Osteocyte (in vitro differentiated cells): ENCODE measurements around the gene COMMD2. TPM values are rescaled to one million over a fixed set of nuclear protein-coding genes. Genes with fewer than 3 reads are reported as not detected.
A peak's percentile ranks its signal among the peaks of the same experiment; 100 is the strongest.

ENCODE experiments used
- DNase-seq: peaks from one replicate; pipeline ENCODE4 v3.0.0; 2021; ENCODE audit warnings: mixed read lengths; ENCODE audit not compliant: unreplicated experiment; ENCODE audit errors: extremely low spot score
- H3K27ac Mint-ChIP-seq: one replicate; pipeline ENCODE4 v1.8.0; 2021; ENCODE audit warnings: mild to moderate bottlenecking, mixed read lengths; ENCODE audit not compliant: unreplicated experiment
- H3K27me3 Mint-ChIP-seq: one replicate; pipeline ENCODE4 v1.8.0; 2021; ENCODE audit warnings: mixed read lengths; ENCODE audit not compliant: unreplicated experiment
- H3K36me3 Mint-ChIP-seq: one replicate; pipeline ENCODE4 v1.8.0; 2021; ENCODE audit warnings: mixed read lengths; ENCODE audit not compliant: unreplicated experiment
- H3K4me1 Mint-ChIP-seq: one replicate; pipeline ENCODE4 v1.8.0; 2021; ENCODE audit warnings: mixed read lengths; ENCODE audit not compliant: unreplicated experiment
- H3K4me3 Mint-ChIP-seq: one replicate; pipeline ENCODE4 v1.8.0; 2021; ENCODE audit warnings: mild to moderate bottlenecking, moderate library complexity, mixed read lengths; ENCODE audit not compliant: unreplicated experiment
- H3K9me3 Mint-ChIP-seq: one replicate; pipeline ENCODE4 v1.8.0; 2021; ENCODE audit warnings: mixed read lengths; ENCODE audit not compliant: unreplicated experiment
- CTCF ChIP-seq: fragments of 200-600 bp; sonication (generic); IDR thresholded peaks from 2 replicates; pipeline ENCODE4 v1.5.0; 2021; ENCODE audit warnings: antibody characterized with exemption, mild to moderate bottlenecking, moderate library complexity
- total RNA-seq: library from RNA; stranded (reverse); gene quantifications from 2 replicates; pipeline ENCODE4 v1.2.1, GENCODE V29; 2021

The COMMD2 gene
- total RNA-seq, 1 donor from 2014 or later, result 49.7 TPM

GRCh38 chr3:149713730-149714654 is 38.3 kb downstream of the COMMD2 start:
- no peaks in the 10 kb centered on the region for H3K36me3 Mint-ChIP-seq
- no peaks in the 10 kb centered on the region for H3K9me3 Mint-ChIP-seq
- H3K27me3 Mint-ChIP-seq, result no peaks in the 10 kb centered on the region
- no peak for TF ChIP-seq CTCF
- no peak for DNase-seq
- H3K27ac Mint-ChIP-seq, result no peak overlapping the region
- H3K4me1 Mint-ChIP-seq, result no peaks in the 10 kb centered on the region
- H3K4me3 Mint-ChIP-seq, result no peak overlapping the region

GRCh38 chr3:149706905-149707304 is 45.4 kb downstream of the COMMD2 start:
- TF ChIP-seq CTCF, result no peak
- Mint-ChIP-seq H3K27me3 (no peaks in the 10 kb centered on the region), H3K27ac (no peak overlapping the region), H3K4me3 (no peak overlapping the region), H3K4me1 (peaks cover 11% of the 10 kb centered on the region), H3K9me3 (no peaks in the 10 kb centered on the region), H3K36me3 (no peaks in the 10 kb centered on the region)
- DNase-seq, result no peak

GRCh38 chr3:149705416-149705815 is 46.9 kb downstream of the COMMD2 start:
- H3K4me3 Mint-ChIP-seq, result no peak overlapping the region
- DNase-seq, result no peak
- H3K9me3 Mint-ChIP-seq, result no peaks in the 10 kb centered on the region
- H3K27me3 Mint-ChIP-seq, result no peaks in the 10 kb centered on the region
- peaks cover 16% of the 10 kb centered on the region for H3K4me1 Mint-ChIP-seq
- TF ChIP-seq CTCF, result no peak
- no peak overlapping the region for H3K27ac Mint-ChIP-seq
- H3K36me3 Mint-ChIP-seq, result no peaks in the 10 kb centered on the region

- Mint-ChIP-seq H3K27ac (no peak overlapping the region), H3K36me3 (no peaks in the 10 kb centered on the region), H3K4me1 (peaks cover 16% of the 10 kb centered on the region), H3K4me3 (no peak overlapping the region), H3K9me3 (peaks cover under 1% of the 10 kb centered on the region), H3K27me3 (no peaks in the 10 kb centered on the region)
- no peak for DNase-seq
- no peak for TF ChIP-seq CTCF
These were observed 48.8 kb downstream of the COMMD2 start for GRCh38 chr3:149703466-149703865.

- H3K9me3 Mint-ChIP-seq, result peaks cover 7% of the 10 kb centered on the region
- no peaks in the 10 kb centered on the region for H3K27me3 Mint-ChIP-seq
- H3K36me3 Mint-ChIP-seq, result no peaks in the 10 kb centered on the region
- H3K27ac Mint-ChIP-seq, result peak overlapping the region; percentile 44
- no peak for TF ChIP-seq CTCF
- no peak for DNase-seq
- H3K4me3 Mint-ChIP-seq, result no peak overlapping the region
- peaks cover 16% of the 10 kb centered on the region for H3K4me1 Mint-ChIP-seq
These were observed 49.4 kb downstream of the COMMD2 start for GRCh38 chr3:149702691-149703441.
